HG02870 (cell line): ENCODE measurements around the gene CLDN5.

ENCODE experiments used
- ATAC-seq: cut with Tn5 transposase; IDR thresholded peaks from one replicate; pipeline ENCODE4 v1.9.1; 2021; ENCODE audit warnings: mild to moderate bottlenecking, moderate library complexity; ENCODE audit not compliant: unreplicated experiment

Gene CLDN5

DNA sequence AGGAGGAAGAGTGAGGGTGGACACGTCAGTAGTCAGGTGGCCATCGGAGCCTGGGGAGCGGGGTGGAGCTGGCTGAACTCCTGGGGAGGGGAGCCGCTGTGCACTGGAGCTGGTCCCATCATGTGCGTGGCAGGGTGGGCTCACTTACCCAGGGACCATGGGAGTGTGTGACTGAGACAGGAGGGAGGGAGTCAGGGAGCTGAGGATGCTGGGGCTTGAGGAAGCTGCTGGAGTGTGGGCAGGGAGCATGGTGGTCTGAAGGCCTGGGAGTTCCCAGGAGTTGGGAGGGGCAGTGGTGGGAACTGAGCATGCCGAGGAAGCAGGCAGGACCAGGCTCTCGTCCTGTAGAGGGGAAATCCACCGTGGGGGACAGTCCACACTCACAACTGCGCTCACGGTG is 18.0 kb downstream of the CLDN5 start:
- no peak for ATAC-seq

DNA sequence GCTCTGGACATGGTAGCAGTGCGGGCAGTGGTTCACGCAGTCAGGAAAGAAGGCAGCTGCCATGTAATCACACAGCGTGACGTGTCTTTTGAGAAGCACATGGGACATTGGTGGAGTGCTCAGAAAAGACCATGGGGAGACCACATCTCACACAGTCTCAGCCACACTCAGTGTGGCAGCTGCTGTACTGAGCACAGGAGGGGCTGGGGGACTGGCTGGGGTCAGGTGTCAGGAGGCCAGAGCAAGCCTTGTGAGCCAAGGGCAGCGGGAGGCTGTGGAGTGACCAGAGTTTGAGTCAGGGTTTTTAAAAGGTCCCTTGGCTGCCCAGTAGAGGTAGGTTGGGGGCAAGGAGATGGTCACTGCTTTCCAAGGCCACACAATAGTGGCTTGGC is 18.5 kb downstream of the CLDN5 start:
- no peak for ATAC-seq

DNA sequence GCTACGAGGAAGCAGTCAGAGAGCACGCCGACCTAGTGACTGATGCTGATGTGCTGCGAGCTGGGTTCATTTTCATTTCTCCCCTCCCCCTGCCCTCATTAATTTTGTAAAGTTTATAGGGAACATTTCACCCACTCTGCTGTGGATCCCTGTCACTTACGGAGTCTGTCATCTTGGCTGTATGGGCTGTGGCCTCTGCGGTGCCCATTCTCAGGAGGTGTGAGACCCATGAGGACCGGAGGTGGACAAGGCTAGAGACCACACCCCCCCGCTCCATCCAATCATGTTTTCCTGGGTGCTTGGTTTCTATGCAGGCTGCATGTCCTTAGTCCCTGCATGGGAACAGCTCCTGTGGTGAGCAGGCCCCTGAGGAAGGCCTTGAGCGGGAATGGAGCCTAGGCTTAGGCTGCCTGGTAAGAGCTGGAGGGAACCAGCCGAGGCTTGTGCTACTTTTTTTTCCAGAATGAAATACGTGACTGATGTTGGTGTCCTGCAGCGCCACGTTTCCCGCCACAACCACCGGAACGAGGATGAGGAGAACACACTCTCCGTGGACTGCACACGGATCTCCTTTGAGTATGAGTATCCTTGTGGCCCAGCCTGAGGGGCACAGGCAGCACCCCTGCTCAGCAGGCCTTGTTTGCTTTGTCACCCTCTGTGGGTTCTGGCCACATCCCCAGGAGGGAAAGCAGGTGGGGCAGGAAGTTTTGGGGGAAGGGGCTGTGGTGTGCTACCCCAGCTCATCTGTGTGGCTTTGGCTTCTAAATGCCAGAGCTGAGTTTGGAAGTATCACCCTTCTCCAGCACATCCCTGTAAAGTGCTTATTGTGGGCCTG is 19.1 kb downstream of the CLDN5 start:
- ATAC-seq = no peak

DNA sequence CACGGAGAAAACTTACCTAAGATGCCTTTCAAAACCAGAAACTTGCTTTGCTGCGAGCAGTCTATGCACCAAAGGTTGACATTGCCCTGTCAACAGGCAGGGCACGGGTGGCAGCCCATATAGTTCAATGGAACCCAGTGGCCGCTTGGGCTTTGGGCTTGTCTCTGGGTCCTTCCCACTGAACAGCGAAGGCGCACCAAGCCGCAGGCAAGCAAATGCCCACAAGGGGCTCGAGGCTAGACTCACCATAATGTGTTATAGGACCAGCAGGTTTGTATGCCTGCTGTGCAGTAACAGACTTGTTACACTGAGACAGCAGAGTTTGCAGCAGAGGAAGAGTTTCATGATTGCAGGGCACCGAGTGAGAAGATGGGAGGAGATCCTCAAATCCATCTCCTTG is 20.3 kb downstream of the CLDN5 start:
- ATAC-seq = no peak

DNA sequence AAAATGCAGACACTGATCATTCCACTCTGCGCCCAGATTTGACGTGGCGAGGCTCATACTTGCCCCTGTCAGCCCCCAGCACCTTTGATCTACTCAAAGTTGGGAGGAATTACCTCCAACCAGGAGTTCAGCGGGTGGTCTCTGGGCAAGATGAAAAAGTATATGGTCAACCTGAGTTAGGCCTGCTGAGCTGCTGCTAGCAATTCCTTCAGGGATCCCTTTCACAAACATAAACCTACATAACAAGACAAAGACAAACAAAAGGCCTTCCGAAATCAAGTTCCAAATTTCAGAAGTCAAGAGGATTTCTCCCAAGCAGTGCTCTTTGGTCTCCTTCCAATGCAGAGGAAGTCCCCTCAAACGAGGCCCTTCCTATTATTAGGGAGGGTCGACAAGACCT is 20.8 kb downstream of the CLDN5 start:
- ATAC-seq = no peak

DNA sequence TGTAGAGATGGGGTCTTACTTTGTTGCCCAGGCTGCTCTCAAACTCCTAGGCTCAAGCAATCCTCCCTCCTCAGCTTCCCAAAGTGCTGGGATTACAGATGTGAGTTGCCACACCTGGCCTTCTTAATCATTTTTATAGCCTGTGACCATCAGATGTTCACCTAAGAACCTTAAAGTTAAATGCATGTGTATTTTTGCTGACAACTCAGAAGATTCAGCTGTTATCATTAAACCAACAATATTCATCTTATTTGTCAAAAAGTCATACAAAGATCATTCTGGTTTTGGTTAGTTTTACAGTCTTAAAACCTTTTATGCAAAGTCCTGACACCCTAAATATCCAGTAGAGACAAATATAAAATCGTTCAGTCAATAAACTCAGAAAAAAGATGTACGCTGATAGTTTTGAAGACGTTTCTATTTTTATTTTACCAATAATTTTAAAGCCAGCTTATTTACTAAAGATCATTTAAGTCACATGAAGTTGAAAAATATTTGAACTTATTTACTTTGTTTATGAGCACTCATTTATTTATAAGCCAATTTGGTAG is 22.2 kb downstream of the CLDN5 start:
- no peak for ATAC-seq

DNA sequence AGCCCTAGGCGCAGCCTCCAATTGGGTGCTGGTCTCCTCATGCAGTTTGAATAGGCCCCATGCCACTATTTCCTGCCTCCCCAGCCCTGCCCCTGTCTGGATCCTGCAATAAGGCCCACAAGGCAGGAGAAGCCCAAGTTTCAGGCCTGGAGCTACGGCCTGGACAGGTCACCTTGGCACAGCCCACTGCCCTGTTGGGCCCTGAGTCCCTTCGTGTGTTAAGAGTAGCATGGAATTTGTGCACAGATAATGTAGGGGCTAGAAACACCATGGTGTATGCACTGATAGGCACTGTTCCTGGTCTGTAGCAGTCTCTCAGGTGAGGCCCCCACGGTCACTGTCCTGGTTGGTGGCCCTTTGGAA is 24.3 kb downstream of the CLDN5 start:
- ATAC-seq = no peak

DNA sequence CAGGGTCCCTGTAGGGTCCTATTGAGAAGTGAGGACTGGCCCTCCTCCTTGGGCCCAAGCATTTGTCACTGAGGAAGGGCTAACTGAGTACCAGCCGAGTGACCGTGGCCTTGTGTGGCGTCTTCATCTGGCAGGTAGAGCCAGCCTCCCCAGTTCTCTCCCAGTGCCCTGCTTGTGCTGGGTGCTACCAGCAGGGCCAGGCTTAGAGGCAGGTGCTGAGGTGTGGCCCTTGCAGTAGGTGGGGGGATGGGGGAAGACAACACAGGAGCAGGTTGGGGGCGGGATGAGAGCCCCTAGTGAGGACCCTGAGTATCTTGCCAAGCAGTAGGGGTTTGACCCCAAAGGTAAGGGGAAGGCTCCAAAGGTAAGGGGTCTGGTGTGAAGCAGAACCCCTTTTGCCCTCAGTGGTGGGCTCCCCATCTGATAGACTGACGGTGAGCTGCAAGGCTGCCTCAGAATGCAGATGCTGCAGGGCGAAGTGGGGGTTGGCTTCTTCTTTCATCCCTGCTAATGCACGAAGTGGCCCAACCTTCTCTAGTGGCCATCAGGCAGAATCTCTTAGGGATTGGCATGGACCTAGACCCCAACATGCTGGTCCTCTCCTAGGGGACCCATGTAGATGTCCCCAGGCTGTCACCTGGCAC is 24.9 kb downstream of the CLDN5 start:
- ATAC-seq = no peak

DNA sequence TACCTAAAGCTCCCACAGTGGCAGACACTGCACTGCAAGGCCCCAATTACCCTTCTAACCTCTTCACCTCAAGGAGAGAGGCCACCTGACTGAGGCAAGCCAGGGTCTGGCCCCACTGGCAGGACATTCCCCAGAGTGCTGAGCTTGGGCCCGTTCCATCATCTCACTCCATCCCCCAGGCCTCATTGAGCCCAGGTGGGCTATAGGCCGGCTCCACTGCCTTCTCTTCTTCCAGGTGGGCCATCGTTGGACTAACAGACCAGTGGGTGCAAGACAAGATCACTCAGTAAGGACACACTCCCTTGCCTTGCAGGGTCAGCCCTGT is 25.4 kb downstream of the CLDN5 start:
- no peak for ATAC-seq

DNA sequence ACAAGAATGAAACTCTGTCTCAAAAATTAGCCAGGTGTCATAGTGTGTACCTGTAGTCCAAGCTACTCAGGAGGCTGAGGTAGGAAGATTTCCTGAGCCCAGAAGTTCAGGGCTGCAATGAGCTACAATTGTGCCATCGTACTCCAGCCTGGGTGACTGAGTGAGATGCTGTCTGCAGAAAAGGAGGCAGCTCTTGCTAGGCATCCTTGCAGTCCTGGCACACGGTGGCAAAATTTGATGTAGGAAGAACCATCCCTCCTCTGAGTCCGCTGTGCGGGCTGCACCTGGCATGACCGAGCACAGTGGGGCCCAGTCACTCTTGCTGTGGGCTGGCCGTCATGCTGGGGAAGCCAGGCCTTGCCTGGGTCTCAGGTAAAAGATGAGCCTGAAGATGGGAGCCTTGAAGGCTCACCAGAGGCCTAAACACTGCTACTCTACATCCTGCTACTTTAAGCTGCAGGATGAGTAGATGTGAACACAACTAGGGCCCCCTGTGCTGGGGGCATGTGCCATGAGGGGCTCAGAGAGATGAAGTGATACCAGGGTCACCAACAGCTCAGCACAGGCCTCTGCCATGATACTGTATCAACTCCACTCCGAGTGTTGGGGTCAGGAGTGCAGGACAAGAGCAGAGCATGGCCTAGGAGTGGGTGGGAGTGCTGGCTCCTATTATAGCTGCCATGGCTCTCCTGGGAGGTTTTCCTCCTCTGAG is 25.9 kb downstream of the CLDN5 start:
- no peak for ATAC-seq

DNA sequence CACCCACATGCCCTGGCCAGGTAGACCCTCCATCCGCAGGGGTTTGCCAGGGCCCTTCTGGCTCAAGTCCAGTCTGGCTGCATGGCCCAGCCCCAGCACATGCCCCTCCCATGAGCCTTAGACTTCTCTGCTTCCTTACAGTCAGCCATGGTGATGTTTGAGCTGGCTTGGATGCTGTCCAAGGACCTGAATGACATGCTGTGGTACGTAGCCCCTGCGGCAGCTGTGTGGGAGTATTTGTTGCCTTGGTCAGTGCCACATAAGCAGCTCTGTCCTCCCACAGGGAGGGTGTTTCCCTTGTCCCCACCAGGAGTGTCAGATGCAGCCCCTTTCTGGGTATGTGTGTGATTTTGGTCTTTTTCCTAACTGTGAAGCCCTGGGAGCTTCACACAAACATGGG is 27.0 kb downstream of the CLDN5 start:
- no peak for ATAC-seq

DNA sequence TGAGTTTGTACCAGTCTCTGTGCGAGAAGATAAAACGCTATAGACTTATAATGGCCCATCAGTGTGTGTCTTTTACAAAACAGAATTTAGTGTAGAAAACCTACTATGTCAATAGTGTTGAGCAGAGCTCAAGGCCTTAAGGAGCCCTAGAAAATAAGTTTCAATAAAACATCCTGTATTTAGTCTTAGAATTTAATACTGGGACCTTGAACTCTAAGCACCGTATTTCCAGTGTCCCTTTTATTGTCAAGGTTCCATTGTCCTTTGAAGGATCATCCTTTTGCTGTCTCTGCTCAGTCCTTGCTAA is 27.9 kb downstream of the CLDN5 start:
- no peak for ATAC-seq

DNA sequence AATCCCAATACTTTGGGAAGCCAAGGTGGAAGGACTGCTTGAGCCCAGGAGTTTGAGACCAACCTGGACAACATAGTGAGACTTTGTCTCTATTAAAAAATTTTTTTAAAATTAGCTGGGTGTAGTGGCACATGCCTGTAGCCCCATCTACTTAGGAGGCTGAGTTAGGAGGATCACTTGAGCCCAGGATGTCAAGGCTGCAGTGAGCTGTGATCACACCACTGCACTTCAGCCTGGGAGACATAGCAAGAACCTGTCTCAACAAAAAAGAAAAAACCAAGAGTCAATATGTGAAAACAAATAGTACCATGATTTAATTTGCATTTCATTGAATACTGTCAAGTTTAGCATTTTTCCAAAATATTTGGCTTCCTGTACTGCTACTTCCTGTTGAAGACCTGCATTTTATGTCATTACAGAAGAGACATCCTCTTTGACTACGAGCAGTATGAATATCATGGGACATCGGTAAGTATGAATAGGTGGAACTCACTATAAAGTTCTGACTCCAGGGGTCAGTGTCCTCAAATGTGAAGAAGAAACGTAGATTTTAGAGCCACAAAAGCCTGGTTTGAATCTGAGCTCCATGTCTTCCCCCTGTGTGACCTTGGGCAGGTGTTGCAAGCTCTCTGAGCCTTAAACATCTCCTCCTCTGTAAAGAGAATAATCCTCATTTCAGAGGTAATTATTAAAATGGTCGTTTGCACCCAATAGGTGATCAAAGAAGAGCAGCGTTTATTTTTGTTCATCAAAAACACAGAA is 28.5 kb downstream of the CLDN5 start:
- ATAC-seq = no peak

DNA sequence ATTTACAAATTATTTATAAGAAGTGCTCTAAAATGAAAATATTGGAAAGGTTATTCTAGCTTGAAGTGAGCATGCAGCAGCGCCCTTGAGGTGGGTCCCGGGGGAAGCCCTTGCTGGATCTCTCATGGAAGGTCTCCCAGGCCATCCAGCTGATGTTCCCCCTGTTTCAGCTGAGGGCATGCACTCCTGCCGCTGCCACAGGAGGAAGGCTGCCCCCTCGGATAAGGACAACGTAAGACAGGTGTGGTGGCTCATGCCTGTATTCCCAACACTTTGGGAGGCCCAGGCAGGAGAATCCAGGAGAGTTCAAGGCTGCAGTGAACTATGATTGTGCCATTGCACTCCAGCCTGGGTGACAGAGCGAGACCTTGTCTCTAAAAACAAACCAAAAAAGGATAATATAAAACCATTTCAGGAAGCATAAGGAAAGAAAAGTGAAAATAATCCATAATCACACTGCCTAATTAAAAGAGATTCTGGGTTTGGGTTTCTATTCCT is 29.5 kb downstream of the CLDN5 start:
- no peak for ATAC-seq

DNA sequence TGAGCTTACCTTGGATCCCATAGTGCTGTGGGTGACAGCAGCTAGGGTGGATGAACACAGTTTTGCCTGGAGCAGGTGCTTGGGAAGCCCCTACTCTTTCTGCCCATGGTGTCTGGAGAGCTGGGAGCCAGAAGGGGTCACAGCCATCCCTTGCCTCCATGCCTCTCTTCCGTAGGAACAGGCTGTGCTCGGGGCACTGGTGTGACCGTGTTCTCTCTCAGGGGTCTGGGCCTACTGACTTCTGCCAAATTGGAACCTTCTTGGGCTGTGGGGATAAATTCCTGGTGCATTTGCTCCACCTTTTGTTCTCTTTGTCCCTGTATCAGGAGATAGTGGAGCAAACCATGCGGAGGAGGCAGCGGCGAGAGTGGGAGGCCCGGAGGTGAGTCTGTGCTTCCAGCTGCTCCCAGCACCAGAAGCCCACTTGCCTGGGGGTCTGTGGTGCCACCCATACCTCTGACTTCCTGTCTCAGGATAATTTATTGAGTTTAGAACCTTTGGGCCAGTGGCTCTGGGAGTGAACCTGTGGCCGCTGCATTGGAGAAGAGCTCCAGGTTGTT is 30.1 kb downstream of the CLDN5 start:
- ATAC-seq = no peak

DNA sequence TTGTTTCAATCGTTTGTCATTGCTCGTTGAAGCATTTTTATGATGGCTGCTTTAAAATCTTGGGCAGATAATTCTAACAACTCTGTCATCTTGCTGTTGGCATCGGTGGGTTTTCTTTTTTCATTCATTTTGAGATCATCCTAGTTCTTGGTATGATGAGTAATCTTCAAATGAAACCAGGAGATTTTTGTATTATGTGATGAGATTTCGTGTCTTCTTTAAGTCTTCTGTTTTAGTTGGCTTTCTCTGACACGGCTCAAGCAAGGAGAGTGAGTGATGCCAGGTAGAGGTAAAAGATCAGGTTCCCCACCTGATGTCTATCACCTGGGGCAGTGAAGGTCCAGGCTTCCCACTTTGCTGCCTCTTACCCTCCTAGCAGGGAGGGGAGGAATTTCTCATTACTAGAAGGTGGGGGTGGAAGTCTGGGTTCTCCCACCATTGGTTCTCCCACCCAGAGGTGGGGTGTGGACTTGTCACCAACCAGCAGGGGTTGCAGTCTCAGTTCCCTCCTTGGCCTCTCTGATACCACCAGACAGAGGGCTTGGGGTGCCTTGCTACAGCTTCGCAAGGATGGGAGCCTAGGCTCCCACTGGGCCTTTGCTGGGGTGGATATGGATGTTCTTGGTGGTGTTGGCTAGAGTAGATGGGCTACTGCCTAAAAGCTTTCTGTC is 31.6 kb downstream of the CLDN5 start:
- no peak for ATAC-seq

DNA sequence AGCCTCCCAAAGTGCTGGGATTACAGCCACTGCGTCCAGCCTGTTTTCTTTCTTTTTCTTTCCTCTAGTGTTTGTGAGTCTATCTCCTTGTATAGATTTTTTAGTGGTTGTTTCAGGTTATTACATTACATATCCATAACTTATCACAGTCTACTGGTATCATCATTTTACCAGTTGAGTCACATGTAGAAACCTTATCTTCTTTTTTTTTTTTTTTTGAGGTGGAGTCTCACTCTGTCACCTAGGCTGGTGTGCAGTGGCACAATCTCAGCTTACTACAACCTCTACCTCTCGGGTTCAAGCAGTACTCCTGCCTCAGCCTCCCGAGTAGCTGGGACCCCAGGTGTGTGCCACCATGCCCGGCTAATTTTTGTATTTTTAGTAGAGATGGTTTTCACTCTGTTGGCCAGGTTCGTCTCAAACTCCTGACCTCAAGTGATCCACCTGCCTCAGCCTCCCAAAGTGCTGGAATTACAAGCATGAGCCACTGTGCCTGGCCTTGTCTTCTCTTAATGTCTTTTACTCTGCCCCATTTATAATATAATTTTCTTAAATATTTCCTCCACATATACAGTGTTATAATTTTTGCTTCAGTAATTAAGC is 33.5 kb downstream of the CLDN5 start:
- no peak for ATAC-seq

DNA sequence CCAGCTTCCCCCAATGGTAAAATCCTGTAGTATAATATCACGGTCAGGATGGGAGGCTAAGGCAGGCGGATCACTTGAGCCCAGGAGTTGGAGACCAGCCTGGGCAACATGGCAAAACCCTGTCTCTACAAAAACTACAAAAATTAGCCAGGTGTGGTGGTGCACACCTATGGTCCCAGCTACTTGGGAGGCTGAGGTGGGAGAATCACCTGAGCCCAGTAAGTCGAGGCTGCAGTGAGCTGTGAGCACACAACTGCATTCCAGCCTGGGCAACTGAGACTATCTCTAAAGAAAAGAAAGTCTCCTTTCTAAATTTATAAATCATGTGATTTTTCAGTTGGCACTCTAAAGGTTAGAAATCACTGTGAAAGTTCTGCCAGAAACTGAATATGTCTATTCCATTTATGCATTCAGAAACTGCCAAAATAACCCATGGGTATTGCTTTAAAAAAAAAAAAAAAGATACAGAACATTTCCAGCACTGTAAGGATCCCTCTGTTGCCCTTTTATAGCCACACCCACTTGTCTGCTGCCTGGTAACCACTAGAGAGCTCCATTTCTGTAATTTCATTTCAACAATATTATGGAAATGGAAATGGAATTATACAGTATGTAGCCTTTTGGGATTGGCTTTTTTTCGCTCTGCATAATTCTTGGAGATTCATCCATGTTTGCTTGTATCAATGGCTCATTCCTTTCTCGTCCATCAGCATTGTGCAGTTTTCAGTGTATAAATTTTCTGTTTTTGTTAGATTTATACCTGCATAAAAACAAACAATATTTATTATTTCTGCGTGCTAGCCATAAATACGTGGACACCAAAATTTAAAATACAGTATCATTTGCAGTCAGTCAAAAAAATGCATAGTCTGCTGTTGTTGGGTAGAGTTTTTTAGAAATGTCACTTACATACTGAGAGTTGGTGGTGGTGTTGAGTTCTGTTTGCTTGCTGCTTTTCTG is 35.0 kb downstream of the CLDN5 start:
- no peak for ATAC-seq

DNA sequence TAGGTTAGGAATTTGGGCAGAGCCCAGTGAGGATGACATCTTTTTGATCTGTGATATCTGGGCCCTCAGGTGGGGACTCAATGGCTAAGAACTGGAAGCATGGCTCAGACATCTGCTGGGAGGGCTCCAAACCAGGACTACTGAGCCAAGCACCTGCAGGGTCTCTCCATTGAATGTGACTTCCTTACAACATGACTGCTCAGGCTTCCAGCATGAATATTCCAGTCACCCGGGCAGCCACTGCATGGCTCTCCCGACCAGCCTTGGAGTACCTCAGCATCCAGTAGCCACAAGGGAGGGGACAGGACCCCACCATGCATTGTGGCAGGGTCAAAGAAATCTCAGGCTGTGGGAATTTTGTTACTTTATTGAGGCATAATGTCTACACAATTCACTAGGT is 35.9 kb downstream of the CLDN5 start:
- no peak for ATAC-seq
